Loucy (cell line): ENCODE measurements around the gene PDE4C.

Experiments used
- H2AFZ ChIP-seq: fragments of 200-600 bp; sonication (generic); 2 replicates; pipeline ENCODE4 v1.6.0; 2016; ENCODE audit warnings: antibody characterized with exemption, mild to moderate bottlenecking, low read length, moderate library complexity
- H3F3A ChIP-seq: fragments of 200-600 bp; 2 replicates; pipeline ENCODE4 v1.6.0; 2016; ENCODE audit warnings: antibody characterized with exemption, low read depth, mild to moderate bottlenecking
- H3K27me3 ChIP-seq: fragments of 200-600 bp; sonication (generic); 2 replicates; pipeline ENCODE4 v1.6.1; 2014; ENCODE audit warnings: low read length, mild to moderate bottlenecking; ENCODE audit not compliant: insufficient read depth, poor library complexity, severe bottlenecking
- H3K36me3 ChIP-seq: fragments of 200-600 bp; sonication (generic); 2 replicates; pipeline ENCODE4 v1.6.1; 2016; ENCODE audit warnings: low read length; ENCODE audit not compliant: insufficient read depth
- H3K4me1 ChIP-seq: fragments of 200-600 bp; sonication (generic); 2 replicates; pipeline ENCODE4 v1.5.1; 2014; ENCODE audit warnings: low read length, mild to moderate bottlenecking; ENCODE audit not compliant: insufficient read depth, poor library complexity, severe bottlenecking
- H3K4me2 ChIP-seq: fragments of 200-600 bp; sonication (generic); 2 replicates; pipeline ENCODE4 v1.6.0; 2014; ENCODE audit warnings: antibody characterized with exemption, low read length, low read depth, mild to moderate bottlenecking; ENCODE audit not compliant: poor library complexity, severe bottlenecking
- H3K4me3 ChIP-seq: fragments of 200-600 bp; sonication (generic); 2 replicates; pipeline ENCODE4 v1.5.1; 2014; ENCODE audit warnings: low read length, mild to moderate bottlenecking, mixed read lengths; ENCODE audit not compliant: poor library complexity, severe bottlenecking
- H3K79me2 ChIP-seq: fragments of 200-600 bp; sonication (generic); 2 replicates; pipeline ENCODE4 v1.6.1; 2014; ENCODE audit warnings: low read length; ENCODE audit not compliant: insufficient read depth
- H3K9ac ChIP-seq: fragments of 200-600 bp; sonication (generic); 2 replicates; pipeline ENCODE4 v1.6.0; 2014; ENCODE audit warnings: mild to moderate bottlenecking, low read depth, low read length, moderate library complexity; ENCODE audit not compliant: poor library complexity, severe bottlenecking
- H3K9me2 ChIP-seq: fragments of 200-600 bp; sonication (generic); replicated peaks from 2 replicates; pipeline ENCODE4 v1.6.1; 2016; ENCODE audit warnings: low read depth, low read length, mixed read lengths
- H3K9me3 ChIP-seq: fragments of 200-600 bp; sonication (generic); 2 replicates; pipeline ENCODE4 v1.6.1; 2014; ENCODE audit warnings: mild to moderate bottlenecking, antibody characterized with exemption, low read length, low read depth; ENCODE audit not compliant: insufficient read depth
- H4K20me1 ChIP-seq: fragments of 200-600 bp; sonication (generic); 2 replicates; pipeline ENCODE4 v1.6.0; 2014; ENCODE audit warnings: antibody characterized with exemption, low read length, mild to moderate bottlenecking; ENCODE audit not compliant: insufficient read depth, poor library complexity, severe bottlenecking
- EZH2phosphoT487 ChIP-seq: fragments of 200-600 bp; IDR thresholded peaks from 2 replicates; pipeline ENCODE4 v1.6.1; 2018; ENCODE audit warnings: antibody characterized with exemption, mild to moderate bottlenecking, moderate library complexity, borderline replicate concordance
- TF ChIP-seq, protein P1 (sequence below): fragments of 200-600 bp; sonication (generic); conservative IDR thresholded peaks from 2 replicates; pipeline ENCODE4 v1.5.1; 2014; ENCODE audit warnings: mild to moderate bottlenecking, antibody characterized with exemption, low read length

PDE4C gene

DNA sequence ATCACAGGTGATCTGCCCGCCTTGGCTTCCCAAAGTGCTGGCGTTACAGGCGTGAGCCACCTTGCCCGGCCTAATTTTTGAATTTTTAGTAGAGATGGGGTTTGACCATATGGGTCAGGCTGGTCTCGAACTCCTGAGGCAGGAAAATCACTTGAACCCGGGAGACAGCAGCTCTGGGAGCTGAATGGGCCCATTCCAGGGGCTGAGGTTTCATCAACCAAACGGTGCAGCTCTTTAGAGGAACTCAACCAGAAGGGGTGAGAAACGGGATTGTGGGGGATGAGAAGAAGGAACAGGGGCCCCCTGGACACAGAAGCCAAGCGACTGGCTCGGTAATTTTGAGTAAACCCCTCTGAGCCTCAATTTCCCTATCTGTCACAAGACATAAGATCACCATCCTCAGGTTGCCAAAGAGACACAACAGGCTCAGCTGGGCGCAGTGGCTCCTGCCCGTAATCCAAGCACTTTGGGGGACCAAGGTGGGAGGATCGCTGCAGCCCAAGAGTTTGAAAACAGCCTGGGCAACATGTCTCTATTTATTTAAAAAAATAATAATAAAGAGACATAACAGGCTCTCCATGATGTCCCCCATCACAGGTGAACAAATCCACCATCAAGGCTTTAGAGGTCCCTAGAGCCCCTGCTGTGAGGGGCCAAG, 47.5 kb upstream of the PDE4C start:
- 0 out of 2 replicates have a peak, but pooled peaks cover 3% of the 10 kb centered on the region for H3F3A ChIP-seq
- no peaks in the 10 kb centered on the region for H3K36me3 ChIP-seq
- no peaks in the 10 kb centered on the region for H3K9me3 ChIP-seq
- H3K4me1 ChIP-seq = peaks cover 9% of the 10 kb centered on the region
- H3K9me2 ChIP-seq = no peaks in the 10 kb centered on the region
- peaks cover 41% of the 10 kb centered on the region for H3K79me2 ChIP-seq
- no peak overlapping the region for H3K4me3 ChIP-seq
- TF ChIP-seq EZH2phosphoT487 = no peak
- TF ChIP-seq, protein P1, sequence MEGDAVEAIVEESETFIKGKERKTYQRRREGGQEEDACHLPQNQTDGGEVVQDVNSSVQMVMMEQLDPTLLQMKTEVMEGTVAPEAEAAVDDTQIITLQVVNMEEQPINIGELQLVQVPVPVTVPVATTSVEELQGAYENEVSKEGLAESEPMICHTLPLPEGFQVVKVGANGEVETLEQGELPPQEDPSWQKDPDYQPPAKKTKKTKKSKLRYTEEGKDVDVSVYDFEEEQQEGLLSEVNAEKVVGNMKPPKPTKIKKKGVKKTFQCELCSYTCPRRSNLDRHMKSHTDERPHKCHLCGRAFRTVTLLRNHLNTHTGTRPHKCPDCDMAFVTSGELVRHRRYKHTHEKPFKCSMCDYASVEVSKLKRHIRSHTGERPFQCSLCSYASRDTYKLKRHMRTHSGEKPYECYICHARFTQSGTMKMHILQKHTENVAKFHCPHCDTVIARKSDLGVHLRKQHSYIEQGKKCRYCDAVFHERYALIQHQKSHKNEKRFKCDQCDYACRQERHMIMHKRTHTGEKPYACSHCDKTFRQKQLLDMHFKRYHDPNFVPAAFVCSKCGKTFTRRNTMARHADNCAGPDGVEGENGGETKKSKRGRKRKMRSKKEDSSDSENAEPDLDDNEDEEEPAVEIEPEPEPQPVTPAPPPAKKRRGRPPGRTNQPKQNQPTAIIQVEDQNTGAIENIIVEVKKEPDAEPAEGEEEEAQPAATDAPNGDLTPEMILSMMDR = no peak
- H3K27me3 ChIP-seq = no peaks in the 10 kb centered on the region
- H2AFZ ChIP-seq = no peak overlapping the region
- H3K4me2 ChIP-seq = no peak overlapping the region
- peaks cover 22% of the 10 kb centered on the region for H4K20me1 ChIP-seq
- H3K9ac ChIP-seq = no peak overlapping the region

DNA sequence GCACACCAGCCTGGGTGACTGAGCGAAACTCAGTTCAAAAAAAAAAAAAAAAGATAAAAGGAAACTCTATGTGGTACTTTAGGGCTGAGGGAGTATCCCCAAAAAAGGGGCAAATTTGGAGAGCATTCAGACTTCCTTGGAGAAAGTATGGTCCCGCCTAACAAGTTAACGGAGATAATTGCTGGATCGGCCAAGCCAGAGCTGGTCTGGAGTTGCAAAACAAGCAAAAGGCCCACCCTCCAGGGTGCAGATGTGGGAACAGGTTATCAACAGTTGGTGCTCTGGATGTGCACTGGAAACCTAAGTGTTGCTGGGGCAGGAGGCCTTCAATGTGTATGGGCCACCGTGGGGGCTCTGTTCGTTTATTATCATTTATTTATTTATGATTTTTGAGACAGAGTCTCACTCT, 45.2 kb upstream of the PDE4C start:
- no peaks in the 10 kb centered on the region for H3K9me3 ChIP-seq
- H4K20me1 ChIP-seq = peaks cover 8% of the 10 kb centered on the region
- no peaks in the 10 kb centered on the region for H3K4me1 ChIP-seq
- no peaks in the 10 kb centered on the region for H3K9me2 ChIP-seq
- H3K9ac ChIP-seq = no peak overlapping the region
- H3K4me3 ChIP-seq = no peak overlapping the region
- TF ChIP-seq EZH2phosphoT487 = no peak
- TF ChIP-seq, protein P1 = no peak
- no peak overlapping the region for H3K4me2 ChIP-seq
- no peak overlapping the region for H2AFZ ChIP-seq
- H3K79me2 ChIP-seq = peaks cover 21% of the 10 kb centered on the region; the same call in 1 of the 2 replicates
- 0 out of 2 replicates have a peak, but pooled peaks cover 3% of the 10 kb centered on the region for H3F3A ChIP-seq
- no peaks in the 10 kb centered on the region for H3K36me3 ChIP-seq
- no peaks in the 10 kb centered on the region for H3K27me3 ChIP-seq

DNA sequence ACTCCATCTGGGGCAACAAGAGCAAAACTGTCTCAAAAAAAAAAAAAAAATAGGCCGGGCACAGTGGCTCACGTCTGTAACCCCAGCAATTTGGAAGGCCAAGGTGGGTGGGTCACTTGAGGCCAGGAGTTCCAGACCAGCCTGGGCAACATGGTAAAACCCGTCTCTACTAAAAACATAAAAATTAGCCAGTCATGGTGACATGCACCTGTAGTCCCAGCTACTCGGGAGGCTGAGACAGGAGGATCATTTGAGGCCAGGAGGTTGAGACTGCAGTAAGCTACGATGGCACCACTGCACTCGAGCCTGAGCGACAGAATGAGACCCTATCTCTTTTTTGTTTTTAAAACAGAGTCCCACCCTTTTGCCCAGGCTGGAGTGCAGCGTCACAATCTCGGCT, 44.1 kb upstream of the PDE4C start:
- Histone ChIP-seq H4K20me1 (no peaks in the 10 kb centered on the region), H3K9me2 (no peaks in the 10 kb centered on the region), H3K9me3 (no peaks in the 10 kb centered on the region), H3K79me2 (peaks cover 10% of the 10 kb centered on the region; the same call in 1 of the 2 replicates), H3K9ac (no peak overlapping the region), H3K4me2 (no peak overlapping the region), H3K27me3 (no peaks in the 10 kb centered on the region), H2AFZ (no peak overlapping the region), H3K36me3 (no peaks in the 10 kb centered on the region), H3K4me1 (peaks cover 9% of the 10 kb centered on the region), H3F3A (0 out of 2 replicates have a peak, but pooled peaks cover 3% of the 10 kb centered on the region), H3K4me3 (no peak overlapping the region)
- TF ChIP-seq, protein P1 = no peak
- TF ChIP-seq EZH2phosphoT487 = no peak
